Ramos (cell line): ENCODE data around the gene KCNH8.

Experiments used
- in situ Hi-C: fragments of 300-500 bp; cut with MboI; formaldehyde crosslinking; loops from one replicate; pipeline ENCODE4 v1.14.3; 2022; ENCODE audit warnings: low sequenced_read_pairs; ENCODE audit not compliant: unreplicated experiment

Gene KCNH8

GRCh38 chr3:19233882-19234784, 85.8 kb downstream of the KCNH8 start:
- in situ Hi-C loops: loop anchor here (25.0 kb wide), 1 partner anchor 628 kb away; no protein-coding TSS in a partner anchor

DNA sequence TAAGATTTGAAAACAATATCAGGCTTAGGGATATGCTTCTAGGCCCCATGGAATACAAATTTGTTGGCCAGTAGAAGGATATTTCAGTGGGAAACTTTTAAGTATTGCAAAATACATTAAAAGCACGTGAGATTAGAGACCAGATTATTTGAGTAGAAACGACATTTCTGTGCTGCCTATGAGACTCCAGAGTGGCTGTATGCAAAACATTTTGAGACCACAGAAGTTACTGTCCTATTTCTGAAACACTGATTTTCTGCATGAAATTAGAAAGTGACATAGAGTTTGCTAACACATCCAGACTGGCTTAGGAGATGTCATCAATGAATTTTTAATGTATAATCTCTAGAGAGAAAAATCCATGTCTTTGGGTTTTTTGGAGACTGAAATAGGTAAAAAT, 99.8 kb downstream of the KCNH8 start:
- in situ Hi-C loops: loop anchor here (25.0 kb wide), 1 partner anchor 614 kb away; no protein-coding TSS in a partner anchor

DNA sequence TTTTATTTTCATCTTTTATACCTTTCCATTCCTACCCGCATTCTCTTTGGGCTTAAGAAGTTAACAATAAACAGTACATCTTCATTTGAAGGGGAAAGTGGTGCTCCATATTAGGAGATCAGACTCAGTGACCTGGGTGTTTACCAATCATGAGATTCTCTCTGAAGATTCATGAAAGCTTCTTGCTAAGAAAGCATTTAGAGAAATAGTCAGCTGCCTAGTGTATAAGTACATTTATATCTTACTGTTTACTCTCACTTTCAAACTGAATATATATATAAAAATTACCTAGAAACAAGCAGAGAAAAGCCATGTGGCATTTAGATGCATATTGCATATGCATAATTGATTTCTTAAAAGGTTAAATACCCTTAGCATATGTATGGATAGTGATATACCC, 100.5 kb downstream of the KCNH8 start:
- in situ Hi-C loops: loop anchor here (25.0 kb wide), 1 partner anchor 614 kb away; no protein-coding TSS in a partner anchor

DNA sequence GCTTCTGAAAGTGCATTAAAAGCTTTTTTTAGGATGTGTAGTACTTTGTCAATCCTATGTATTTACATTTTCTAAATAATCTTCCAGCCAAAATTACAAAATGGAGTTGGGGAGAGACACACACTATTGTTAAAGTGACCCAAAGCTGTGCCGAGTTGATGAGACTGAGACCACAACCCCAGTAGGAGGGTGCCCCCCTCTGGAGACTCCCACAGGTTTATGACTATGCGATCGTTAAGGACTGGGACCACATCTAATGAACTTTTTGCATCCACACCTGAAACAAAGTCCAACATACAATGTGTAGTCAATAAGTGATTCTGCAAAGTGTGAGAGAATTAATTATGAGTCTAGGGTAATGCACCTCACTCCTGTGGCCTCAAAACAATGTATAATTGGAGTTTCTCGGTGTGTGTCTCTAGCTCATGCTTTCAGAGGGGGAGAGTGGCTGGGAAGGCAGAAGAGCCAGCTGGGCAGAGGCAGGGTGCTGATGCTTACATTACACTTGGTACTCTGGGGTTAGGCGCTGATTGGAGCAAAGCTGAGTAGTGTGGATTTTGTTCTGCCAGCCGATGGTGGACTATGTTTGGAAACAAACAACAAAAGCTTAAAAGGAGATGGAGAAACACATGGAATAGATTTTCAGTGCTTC, 102.8 kb downstream of the KCNH8 start:
- in situ Hi-C loops: no loop called here

DNA sequence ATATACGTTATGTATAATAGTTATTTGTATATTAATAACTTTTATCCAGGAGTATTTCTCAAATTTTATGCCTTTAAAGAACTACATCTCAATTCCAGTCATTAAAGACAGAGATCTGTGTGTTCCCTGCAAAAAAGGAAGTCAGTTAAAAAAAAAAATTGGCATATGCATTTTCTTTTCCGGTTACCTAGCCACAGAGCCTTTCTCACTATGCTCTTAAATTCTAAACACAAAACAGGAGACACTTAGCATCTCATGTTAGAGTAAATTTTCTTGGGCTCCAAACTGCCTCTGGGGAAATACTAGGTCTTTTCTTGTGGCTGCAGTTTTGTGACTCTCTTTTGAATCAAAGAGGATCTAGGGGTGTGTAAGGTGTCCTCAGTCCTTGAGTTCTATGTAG, 105.9 kb downstream of the KCNH8 start:
- in situ Hi-C loops: no loop called here

DNA sequence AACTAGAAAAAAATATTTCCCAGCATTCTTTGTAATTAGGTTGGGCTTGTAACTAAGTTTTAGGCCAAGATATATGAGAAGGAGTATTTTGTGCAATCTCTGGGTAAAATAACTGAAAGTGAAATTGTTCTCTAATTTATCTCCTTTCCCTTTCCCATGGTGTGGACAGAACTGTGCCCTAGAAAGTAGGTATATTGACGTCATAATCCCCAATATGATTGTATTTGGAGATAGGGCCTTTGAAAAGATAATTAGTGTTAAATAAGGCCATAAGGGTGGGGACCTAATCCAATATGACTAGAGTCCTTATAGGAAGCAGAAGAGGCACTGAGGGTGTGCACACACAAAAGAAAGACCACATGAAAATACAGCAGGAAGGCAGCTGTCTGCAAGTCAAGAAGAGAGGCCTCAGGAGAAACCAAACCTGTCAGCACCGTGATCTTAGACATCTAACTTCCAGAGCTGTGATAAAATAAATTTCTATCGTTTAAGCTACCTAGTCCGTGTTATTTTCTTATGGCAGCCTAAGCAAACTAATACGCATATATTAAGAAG, 106.6 kb downstream of the KCNH8 start:
- in situ Hi-C loops: no loop called here

- in situ Hi-C loops: no loop called here
Observed at GRCh38 chr3:19256313-19256712, 108.0 kb downstream of the KCNH8 start.

GRCh38 chr3:19263606-19264005, 115.3 kb downstream of the KCNH8 start:
- in situ Hi-C loops: no loop called here

DNA sequence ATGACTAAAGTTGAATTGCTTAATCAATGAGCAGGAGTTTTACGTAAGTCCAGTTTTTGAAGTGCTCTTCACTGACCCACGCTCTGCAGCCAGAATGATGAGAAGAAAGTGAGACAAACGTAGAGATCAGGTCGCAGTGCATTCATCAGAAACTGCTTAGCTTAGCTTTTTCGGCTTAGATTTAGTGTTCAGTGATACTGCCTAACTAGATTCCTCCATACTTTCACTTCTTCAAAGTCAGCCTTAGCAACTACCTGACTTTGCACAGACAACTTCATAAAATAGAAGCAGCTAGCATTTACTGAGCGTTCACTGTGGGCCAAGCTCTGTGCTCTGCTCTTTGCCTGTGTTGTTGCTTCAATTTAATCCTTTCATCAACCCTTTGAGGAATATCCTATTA, 116.1 kb downstream of the KCNH8 start:
- in situ Hi-C loops: no loop called here

DNA sequence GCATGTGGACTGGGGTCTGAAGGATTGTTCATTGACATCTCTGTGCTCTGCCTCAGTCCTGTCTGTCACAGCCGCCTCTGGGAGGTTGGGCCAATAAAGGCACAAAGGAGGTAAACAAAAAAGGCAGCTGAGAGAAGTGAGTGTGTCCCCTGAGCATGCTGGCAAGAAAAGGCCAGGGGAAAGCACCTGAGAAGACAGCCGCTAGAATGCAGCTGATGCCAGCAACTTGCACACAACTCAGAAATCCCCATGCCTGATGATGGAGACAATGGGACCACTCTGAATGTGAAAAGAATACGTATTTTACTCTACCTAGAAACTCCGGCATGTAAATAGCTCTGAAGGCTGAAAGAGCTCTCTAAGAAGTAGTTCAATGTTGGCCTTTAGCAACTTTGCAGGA, 118.7 kb downstream of the KCNH8 start:
- in situ Hi-C loops: no loop called here

DNA sequence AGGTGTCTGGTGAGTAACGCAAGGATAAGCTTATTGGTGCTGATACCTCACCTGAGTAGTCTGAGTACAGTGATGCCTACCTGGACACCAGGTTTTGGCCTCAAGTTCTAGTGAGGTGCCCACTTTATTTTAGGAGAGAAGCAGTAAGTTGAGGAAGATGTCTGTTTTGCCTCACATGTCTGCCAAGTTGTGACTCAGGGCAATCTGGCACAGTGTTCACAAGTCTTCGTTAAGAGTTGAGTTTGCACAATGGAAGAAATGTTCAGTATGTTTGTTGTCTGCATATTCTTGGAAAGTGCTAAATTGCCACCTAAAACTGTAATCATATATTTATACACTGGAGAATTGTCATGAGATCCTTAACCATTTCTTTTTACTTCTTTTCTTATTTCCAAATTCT, 122.2 kb downstream of the KCNH8 start:
- in situ Hi-C loops: no loop called here

- in situ Hi-C loops: no loop called here
Observed at GRCh38 chr3:19272296-19272695, 124.0 kb downstream of the KCNH8 start.

GRCh38 chr3:19273091-19273490, 124.8 kb downstream of the KCNH8 start:
- in situ Hi-C loops: no loop called here

DNA sequence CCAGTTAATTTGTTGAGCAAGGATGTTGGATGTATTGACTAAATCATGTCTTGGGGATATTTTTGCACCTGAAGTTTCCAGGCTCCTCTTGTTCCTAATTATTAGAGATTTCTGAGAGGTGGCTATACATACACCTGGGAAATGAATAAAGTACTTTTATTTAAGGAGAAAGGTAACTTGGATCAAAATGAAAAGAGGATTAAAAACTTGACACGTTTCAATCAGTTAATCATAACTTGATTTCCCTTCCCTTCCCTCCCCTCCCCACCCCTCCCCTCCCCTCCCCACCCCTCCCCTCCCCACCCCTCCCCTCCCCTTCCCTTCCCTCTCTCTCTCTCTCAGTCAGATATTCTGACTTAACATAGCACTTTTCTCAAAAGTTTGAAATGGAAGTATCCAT, 126.3 kb downstream of the KCNH8 start:
- in situ Hi-C loops: no loop called here

DNA sequence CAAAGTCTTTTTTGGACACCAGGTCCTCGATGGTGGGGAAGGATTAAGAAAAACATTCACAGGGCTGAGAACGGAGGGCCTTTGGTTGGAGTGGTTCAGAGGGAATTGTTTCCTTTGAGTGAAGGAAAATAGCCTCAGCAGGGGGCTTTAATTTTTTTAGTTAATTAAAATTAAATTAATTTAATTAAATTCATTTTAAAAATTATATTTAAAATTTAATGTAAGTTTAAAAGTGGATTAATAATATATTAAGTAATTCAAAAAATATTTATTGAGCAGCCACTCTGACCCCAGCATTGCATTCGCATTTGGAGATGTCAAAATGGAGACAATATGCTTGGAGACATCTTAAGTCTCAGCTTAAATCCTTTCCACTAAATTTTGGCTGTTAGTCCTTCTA, 136.7 kb downstream of the KCNH8 start:
- in situ Hi-C loops: no loop called here

- in situ Hi-C loops: no loop called here
Observed at GRCh38 chr3:19293295-19293694, 145.0 kb downstream of the KCNH8 start.

DNA sequence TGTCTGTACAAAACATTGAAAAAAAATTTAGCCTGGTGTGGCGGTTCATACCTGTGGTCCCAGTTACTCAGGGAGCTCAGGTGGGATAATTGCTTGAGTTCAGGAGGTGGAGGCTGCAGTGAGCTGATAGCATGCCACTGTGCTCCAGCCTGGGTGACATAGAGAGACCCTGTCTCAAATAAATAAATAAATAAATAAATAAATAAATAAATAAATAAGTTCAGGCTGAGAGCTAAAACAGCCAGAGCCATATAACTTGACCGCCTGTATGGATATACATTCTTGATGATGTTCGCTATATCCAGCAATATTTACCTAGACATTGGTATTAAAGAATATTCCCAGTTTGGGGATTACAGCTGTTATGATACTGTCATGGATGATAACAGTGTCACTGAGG, 146.9 kb downstream of the KCNH8 start:
- in situ Hi-C loops: no loop called here

GRCh38 chr3:19331931-19332330, 183.6 kb downstream of the KCNH8 start:
- in situ Hi-C loops: no loop called here

- in situ Hi-C loops: no loop called here
Observed at GRCh38 chr3:19334120-19334519, 185.8 kb downstream of the KCNH8 start.

GRCh38 chr3:19338769-19339168, 190.5 kb downstream of the KCNH8 start:
- in situ Hi-C loops: no loop called here

- in situ Hi-C loops: loop anchor here (10.0 kb wide), 2 partner anchors 202 to 522 kb away; no protein-coding TSS in a partner anchor
Observed at GRCh38 chr3:19342389-19342788, 194.1 kb downstream of the KCNH8 start.
